Occipital lobe (tissue), 2 donors: ENCODE data around the gene PLCXD1. TPM values are rescaled to one million over a fixed set of nuclear protein-coding genes. Genes with fewer than 3 reads are reported as not detected.
"Not testable (repeated sequence)": the region's sequence is repeated elsewhere in the genome, so short reads cannot be mapped to it uniquely, and the experiment has no call there.

Experiments used
- DNase-seq: peaks from one replicate; lab custom pipeline; 2025; lab: John Stamatoyannopoulos, UW
- total RNA-seq: library from RNA; depleted of rRNA; stranded (reverse); fragments of >200 nt; gene quantifications from one replicate; pipeline ENCODE4 v1.2.3, GENCODE V29; 2014

The PLCXD1 gene
- total RNA-seq, 1 donor from 2014 or later = 16.2 TPM

- no peak for DNase-seq
Observed at GRCh38 chrX:291411-291901, 10.3 kb downstream of the PLCXD1 start.

- no peak for DNase-seq
Observed at GRCh38 chrX:292900-293897, 12.0 kb downstream of the PLCXD1 start.

- no peak for DNase-seq
Observed at GRCh38 chrX:295136-295535, 14.0 kb downstream of the PLCXD1 start.

- DNase-seq = no peak
Observed at GRCh38 chrX:298993-299392, 17.8 kb downstream of the PLCXD1 start.

- no peak for DNase-seq
Observed at GRCh38 chrX:300334-300733, 19.2 kb downstream of the PLCXD1 start.

- DNase-seq = no peak
Observed at GRCh38 chrX:302975-303374, 21.8 kb downstream of the PLCXD1 start.

- DNase-seq = not testable (repeated sequence)
Observed at GRCh38 chrX:305781-306613, 24.8 kb downstream of the PLCXD1 start.

- not testable (repeated sequence) for DNase-seq
Observed at GRCh38 chrX:306614-307251, 25.6 kb downstream of the PLCXD1 start.

- no peak for DNase-seq
Observed at GRCh38 chrX:307261-308111, 26.3 kb downstream of the PLCXD1 start.

- no peak for DNase-seq
Observed at GRCh38 chrX:308821-309520, 27.8 kb downstream of the PLCXD1 start.

- no peak for DNase-seq
Observed at GRCh38 chrX:310621-311155, 29.5 kb downstream of the PLCXD1 start.

GRCh38 chrX:311156-312129 is 30.3 kb downstream of the PLCXD1 start:
- DNase-seq = no peak

GRCh38 chrX:312621-313331 is 31.6 kb downstream of the PLCXD1 start:
- no peak for DNase-seq

GRCh38 chrX:313546-313945 is 32.4 kb downstream of the PLCXD1 start:
- no peak for DNase-seq

- no peak for DNase-seq
Observed at GRCh38 chrX:314049-314448, 32.9 kb downstream of the PLCXD1 start.

GRCh38 chrX:314781-315595 is 33.8 kb downstream of the PLCXD1 start:
- no peak for DNase-seq
